Measurements from ENCODE around the gene HELQ. TPM values are rescaled to one million over a fixed set of nuclear protein-coding genes. Genes with fewer than 3 reads are reported as not detected.

Gene HELQ
- total RNA-seq, 1 donor from 2014 or later = 7.4 TPM

DNA sequence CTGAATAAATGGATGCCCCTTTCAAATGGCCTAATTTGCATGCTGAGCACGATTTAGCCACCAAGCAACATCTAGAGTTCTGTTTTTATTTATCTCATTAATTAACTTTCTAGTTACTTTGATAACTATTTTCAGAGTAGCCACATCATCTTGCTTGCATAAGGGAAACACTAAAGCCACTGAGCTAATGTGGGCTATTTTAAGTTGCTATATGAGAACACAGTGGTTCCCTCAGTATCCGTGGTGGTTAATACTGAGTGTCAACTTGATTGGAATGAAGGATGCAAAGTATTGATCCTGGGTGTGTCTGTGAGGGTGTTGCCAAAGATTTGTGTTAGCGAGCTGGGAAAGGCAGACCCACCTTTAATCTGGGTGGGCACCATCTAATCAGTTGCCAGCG is 95.6 kb downstream of the HELQ start:
- Histone ChIP-seq H3K36me3 (ENCODE audit: control insufficient read depth, insufficient read depth, low read length) (no peaks in the 10 kb centered on the region), H3K27me3 (ENCODE audit: control insufficient read depth, insufficient read depth, low read length) (no peaks in the 10 kb centered on the region), H3K4me3 (ENCODE audit: low read depth, low read length) (no peak overlapping the region)
- FAIRE-seq = no peak
- no peak for DNase-seq (ENCODE audit: low read depth)
- TF ChIP-seq CTCF (IDR thresholded peaks at IDR 0.05; ENCODE audit: insufficient read depth, low read length, severe bottlenecking) = no peak

GRCh38 chr4:83358410-83358809 is 97.2 kb downstream of the HELQ start:
- no peak for TF ChIP-seq CTCF (IDR thresholded peaks at IDR 0.05; ENCODE audit: insufficient read depth, low read length, severe bottlenecking)
- Histone ChIP-seq H3K27me3 (ENCODE audit: control insufficient read depth, insufficient read depth, low read length) (no peaks in the 10 kb centered on the region), H3K36me3 (ENCODE audit: control insufficient read depth, insufficient read depth, low read length) (no peaks in the 10 kb centered on the region), H3K4me3 (ENCODE audit: low read depth, low read length) (no peak overlapping the region)
- peak; percentile 82 for DNase-seq (ENCODE audit: low read depth)
- FAIRE-seq = no peak

Other genes with a start within 250 kb of the HELQ start
- gene COQ2, start 171.0 kb downstream of the HELQ start, total RNA-seq = 9.5 and 14.7 TPM in 2 replicates
- 2.6 and 9.7 TPM in 2 replicates for gene HPSE, start 121.0 kb downstream of the HELQ start, total RNA-seq
- gene MRPS18C, start 235 bp upstream of the HELQ start, total RNA-seq = 22.9 and 31.2 TPM in 2 replicates
- gene ABRAXAS1, start 29.3 kb upstream of the HELQ start, total RNA-seq = 6.6 and 7.0 TPM in 2 replicates
- gene GPAT3, start 80.3 kb upstream of the HELQ start, total RNA-seq = 4.5 and 13.7 TPM in 2 replicates

Measured in bronchial epithelial cell (primary cell).